ENCODE data around the gene WNK2.

Gene WNK2

GRCh38 chr9:93255494-93255867 is 71.5 kb downstream of the WNK2 start:
- DNase-seq (ENCODE audit: low read depth): no peak

GRCh38 chr9:93255994-93256877 is 72.3 kb downstream of the WNK2 start:
- no peak for DNase-seq (ENCODE audit: low read depth)

GRCh38 chr9:93256878-93257807 is 73.2 kb downstream of the WNK2 start:
- DNase-seq (ENCODE audit: low read depth): no peak

DNA sequence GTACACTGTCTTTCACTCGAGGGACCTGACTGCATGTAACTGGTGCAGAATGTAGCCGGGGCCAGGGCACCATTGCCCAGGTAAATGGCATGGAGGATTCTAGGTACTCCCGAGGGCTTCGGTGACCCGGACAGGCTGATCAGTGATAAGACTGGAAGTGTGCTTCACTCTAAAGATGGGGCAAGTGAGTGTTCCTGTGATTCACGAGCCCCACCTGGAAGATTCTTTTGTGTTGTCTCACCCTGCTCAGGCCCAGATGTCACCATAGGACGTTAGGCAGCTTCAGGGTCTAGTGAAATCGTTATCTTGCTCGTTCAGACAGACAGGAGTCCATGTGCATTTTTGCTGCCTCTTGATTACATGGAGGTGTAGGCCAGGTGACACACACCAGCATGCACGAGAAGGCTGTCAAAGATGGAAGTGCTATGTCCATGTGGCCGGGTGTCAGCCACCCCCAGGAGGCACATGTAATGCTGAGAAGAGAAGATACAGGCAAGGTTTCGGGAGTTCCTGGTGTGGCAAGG is 73.9 kb downstream of the WNK2 start:
- DNase-seq (ENCODE audit: low read depth): no peak

DNA sequence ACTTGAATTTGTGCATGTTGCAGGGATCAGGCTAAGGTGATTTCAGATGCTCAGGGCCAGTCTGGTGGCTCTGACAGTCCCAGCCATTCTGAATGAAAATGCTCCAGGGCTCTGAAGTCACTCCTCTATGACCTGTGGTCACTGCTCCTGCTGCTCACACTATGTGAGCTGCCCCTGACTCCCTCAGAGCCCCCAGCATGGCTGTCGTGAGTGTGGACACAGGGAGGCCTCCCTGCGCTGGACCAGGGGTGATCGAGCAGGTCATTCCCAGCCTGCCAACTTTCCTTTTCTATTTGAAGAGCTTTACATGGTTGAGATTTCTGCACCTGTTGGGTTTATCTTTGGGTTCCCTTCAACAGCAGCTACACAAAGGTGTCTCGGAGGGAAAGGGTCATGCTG is 74.5 kb downstream of the WNK2 start:
- DNase-seq (ENCODE audit: low read depth): no peak

- DNase-seq (ENCODE audit: low read depth): no peak
Measured at GRCh38 chr9:93258818-93259489, 75.0 kb downstream of the WNK2 start.

- no peak for DNase-seq (ENCODE audit: low read depth)
Measured at GRCh38 chr9:93259490-93260262, 75.7 kb downstream of the WNK2 start.

GRCh38 chr9:93260263-93261066 is 76.5 kb downstream of the WNK2 start:
- no peak for DNase-seq (ENCODE audit: low read depth)

DNA sequence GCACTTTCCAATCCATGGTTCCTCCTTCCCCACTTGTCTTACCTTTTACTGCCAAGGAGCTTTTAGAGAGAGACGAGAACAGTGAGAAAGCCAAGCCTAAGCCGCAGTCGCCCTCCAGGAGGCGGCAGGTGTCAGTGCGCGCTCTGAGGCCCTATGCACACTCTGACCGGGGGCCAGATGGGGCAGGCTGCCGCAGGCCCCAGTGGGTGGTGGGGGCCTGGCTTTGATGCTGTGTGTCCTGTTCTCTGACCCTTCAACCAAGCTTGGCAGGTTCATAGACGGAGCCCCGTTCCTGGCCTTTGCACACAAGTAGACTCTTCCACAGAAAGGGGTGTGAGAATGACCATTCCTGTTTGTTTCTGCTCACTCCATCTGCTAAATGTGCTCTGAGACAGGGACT is 77.3 kb downstream of the WNK2 start:
- DNase-seq (ENCODE audit: low read depth): no peak

- DNase-seq (ENCODE audit: low read depth): no peak
Measured at GRCh38 chr9:93261735-93262523, 78.0 kb downstream of the WNK2 start.

GRCh38 chr9:93262537-93263310 is 78.8 kb downstream of the WNK2 start:
- no peak for DNase-seq (ENCODE audit: low read depth)

GRCh38 chr9:93263334-93264229 is 79.6 kb downstream of the WNK2 start:
- no peak for DNase-seq (ENCODE audit: low read depth)

GRCh38 chr9:93264338-93265125 is 80.6 kb downstream of the WNK2 start:
- DNase-seq (ENCODE audit: low read depth): no peak

GRCh38 chr9:93265301-93265971 is 81.5 kb downstream of the WNK2 start:
- no peak for DNase-seq (ENCODE audit: low read depth)

DNA sequence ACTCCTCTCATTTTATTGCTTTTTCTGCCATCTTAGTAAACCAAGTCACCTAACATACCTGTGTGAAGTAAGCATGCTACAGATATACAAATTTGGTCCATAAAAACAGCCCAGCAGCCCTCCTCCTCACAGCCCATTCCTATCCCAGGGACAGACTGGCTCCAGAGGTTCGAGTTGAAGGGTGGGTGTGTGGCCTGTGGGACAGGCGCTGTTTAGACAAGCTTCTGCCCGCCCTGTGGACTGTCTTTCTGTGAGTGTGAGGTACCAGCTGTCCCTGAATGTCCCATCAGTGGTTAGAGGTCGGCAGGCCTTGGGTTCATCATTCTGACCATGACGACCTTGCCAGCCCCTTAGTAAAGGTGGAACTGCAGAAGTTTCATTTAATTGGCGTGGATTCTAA is 82.0 kb downstream of the WNK2 start:
- DNase-seq (ENCODE audit: low read depth): no peak

DNA sequence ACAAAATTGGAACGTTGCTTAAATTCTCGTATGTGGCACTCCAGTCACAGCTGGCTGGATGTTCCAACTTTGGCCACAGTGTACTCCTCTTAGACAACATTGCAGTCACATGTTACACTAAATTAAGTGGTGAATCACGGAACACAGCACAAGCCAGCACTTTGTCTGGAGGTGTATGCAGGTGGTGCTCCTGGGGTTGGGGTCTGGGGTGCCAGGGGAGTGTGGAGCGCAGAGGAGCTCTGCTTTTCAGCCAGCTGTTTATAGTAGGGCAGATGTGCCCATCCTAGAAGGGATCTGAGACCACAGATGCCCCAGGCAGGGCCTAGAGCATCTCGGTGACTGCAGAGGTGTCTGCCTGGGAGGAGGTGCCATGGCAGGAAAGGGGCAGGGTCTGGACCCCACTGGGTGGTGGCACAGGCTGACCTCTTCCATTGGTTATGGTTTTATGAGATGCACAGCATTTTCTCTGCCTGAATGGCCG is 82.6 kb downstream of the WNK2 start:
- DNase-seq (ENCODE audit: low read depth): no peak

All from CMK (cell line).